Mucosa of rectum (tissue), 2 donors: ENCODE results near the gene RPL12.
A peak's percentile ranks its signal among the peaks of the same experiment; 100 is the strongest.

Experiments used
- H3K27ac ChIP-seq, 2 donors: one replicate each; pipeline ENCODE4 v1.7.0; 2013; ENCODE audit warnings: inconsistent platforms in 2 of 2, low read depth in 2 of 2, low read length in 2 of 2
- H3K27me3 ChIP-seq, 2 donors: one replicate each; pipeline ENCODE4 v1.7.0; 2013; ENCODE audit warnings: low read length in 2 of 2; ENCODE audit not compliant: control insufficient read depth in 2 of 2, insufficient read depth in 2 of 2
- H3K36me3 ChIP-seq, 2 donors: one replicate each; pipeline ENCODE4 v1.7.0; 2013; ENCODE audit warnings: low read length in 2 of 2; ENCODE audit not compliant: control insufficient read depth in 2 of 2, insufficient read depth in 2 of 2
- H3K4me1 ChIP-seq, 2 donors: one replicate each; pipeline ENCODE4 v1.7.0; 2013; ENCODE audit warnings: low read length in 2 of 2, mild to moderate bottlenecking in 1 of 2; ENCODE audit not compliant: control insufficient read depth in 2 of 2, insufficient read depth in 2 of 2
- H3K4me3 ChIP-seq, 2 donors: one replicate each; pipeline ENCODE4 v1.7.0; 2013; ENCODE audit warnings: low read length in 2 of 2
- H3K9ac ChIP-seq, 2 donors: one replicate each; pipeline ENCODE4 v1.7.0; 2013; ENCODE audit warnings: low read length in 2 of 2, low read depth in 1 of 2, mild to moderate bottlenecking in 1 of 2
- H3K9me3 ChIP-seq, 2 donors: one replicate each; pipeline ENCODE4 v1.7.0; 2013; ENCODE audit warnings: low read length in 2 of 2; ENCODE audit not compliant: control insufficient read depth in 2 of 2
- donor health status: healthy.
- donor health status: Normal muscosa, but diverticular disease.

The RPL12 gene

DNA sequence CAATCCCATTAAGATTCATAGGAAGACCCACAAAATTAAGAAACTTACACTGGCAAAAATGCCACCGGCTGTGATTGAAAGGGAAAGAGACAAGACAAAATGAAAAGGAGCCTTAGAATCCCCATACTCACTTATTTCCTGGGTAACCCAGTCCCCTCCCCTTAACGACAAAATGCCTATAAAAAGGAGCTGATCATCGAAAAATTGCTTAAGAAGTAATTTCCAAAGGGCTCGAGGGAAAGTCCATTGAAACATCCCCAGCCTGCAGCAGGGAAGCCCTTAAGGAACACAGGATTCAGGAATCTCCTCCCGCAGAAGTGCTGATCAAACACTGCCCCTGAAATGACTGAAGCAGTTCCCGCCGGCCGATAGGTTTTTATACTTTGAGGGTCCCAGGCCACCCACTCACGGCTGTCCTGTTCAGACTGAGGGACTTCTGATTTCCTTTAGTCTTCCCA, 27.7 kb downstream of the RPL12 start:
- Histone ChIP-seq H3K27ac (peak overlapping the region; percentile 83 to 87), H3K4me3 (peak overlapping the region; percentile 84), H3K27me3 (no peaks in the 10 kb centered on the region), H3K9me3 (no peaks in the 10 kb centered on the region), H3K36me3 (peaks cover 0 to 3% of the 10 kb centered on the region in 2 donors), H3K9ac (peak overlapping the region; percentile 86 to 89), H3K4me1 (peaks cover 21 to 26% of the 10 kb centered on the region in 2 donors)

DNA sequence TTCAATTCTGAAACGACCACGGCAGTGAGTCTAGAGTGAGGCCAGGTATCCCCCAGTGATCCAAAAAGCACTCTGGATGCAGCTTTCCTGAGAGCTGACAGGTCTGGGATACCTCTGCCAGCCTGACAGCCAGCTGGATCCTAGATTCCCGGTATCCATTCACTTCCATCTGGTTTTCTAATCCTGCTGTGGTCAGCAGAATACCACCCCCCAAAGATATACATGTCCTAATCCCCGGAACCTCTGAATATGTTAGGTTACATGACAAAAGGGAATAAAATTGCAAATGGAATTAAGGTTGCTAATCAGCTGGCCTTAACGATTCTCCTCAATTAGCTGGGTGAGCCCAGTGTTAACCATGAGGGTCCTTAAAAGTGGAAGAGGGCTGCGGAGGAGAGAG, 28.4 kb downstream of the RPL12 start:
- H3K27ac ChIP-seq: peak overlapping the region in 1 of 2 donors; percentile 87
- peaks cover 21 to 26% of the 10 kb centered on the region in 2 donors for H3K4me1 ChIP-seq
- peak overlapping the region; percentile 86 to 89 for H3K9ac ChIP-seq

DNA sequence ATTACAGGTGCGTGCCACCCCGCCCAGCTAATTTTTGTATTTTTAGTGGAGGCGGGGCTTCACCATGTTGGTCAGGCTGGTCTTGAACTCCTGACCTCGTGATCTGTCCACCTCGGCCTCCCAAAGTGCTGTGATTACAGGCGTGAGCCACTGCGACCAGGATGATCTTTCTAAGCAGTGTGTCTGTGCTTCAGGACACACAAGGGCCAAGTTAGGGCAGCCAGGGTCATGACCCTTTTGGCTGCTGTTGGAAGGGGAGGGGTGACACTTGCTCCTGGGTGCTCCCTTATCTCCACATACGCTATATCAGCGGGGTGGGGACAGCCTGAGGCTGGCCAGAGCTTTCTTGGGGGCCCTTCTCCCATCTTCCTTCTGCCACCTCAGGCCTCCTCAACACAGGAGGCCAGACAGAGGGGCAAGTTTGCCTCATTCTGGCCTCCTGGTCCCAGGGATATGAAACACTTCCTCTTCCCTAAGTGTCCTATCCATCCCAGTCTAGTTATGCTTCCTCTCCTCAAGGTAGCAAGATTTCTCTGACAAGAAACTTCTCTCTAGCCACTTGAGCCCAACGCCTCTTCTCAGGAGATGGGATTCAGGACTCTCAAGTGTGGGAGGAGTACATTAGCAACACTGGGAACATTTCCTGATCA, 28.9 kb downstream of the RPL12 start:
- Histone ChIP-seq H3K4me3 (peak overlapping the region; percentile 84), H3K36me3 (no peaks in the 10 kb centered on the region), H3K9ac (peak overlapping the region; percentile 24 to 34), H3K27me3 (no peaks in the 10 kb centered on the region), H3K9me3 (no peaks in the 10 kb centered on the region), H3K4me1 (peaks cover 21 to 26% of the 10 kb centered on the region in 2 donors), H3K27ac (no peak overlapping the region)

More for the DNA sequence above, 28.4 kb downstream of the RPL12 start:
- H3K36me3 ChIP-seq: no peaks in the 10 kb centered on the region
- peak overlapping the region; percentile 84 for H3K4me3 ChIP-seq
- H3K27me3 ChIP-seq: no peaks in the 10 kb centered on the region
- no peaks in the 10 kb centered on the region for H3K9me3 ChIP-seq

DNA sequence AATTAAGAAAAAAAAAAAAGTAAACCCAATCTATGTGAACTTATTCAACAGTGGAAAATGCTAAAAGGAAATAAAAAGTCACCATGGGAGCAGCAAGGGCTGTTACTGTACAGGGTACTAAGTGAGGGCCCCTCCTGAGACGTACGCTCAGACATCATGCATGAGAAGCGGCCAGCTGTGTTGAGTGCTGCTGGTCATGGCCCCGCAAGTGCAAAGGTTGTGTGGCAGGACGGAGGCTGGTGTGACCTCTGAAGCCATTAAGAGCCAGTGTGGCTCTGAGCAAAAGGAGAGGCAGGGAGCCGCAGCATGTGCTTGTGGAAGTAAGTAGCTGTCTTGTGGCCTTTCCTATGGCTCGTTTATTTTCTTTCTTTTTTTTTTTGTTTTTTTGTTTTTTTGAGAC, 30.1 kb downstream of the RPL12 start:
- no peaks in the 10 kb centered on the region for H3K9me3 ChIP-seq
- H3K9ac ChIP-seq: no peak overlapping the region
- H3K4me1 ChIP-seq: peaks cover 21 to 26% of the 10 kb centered on the region in 2 donors
- H3K4me3 ChIP-seq: no peak overlapping the region
- H3K27ac ChIP-seq: no peak overlapping the region
- no peaks in the 10 kb centered on the region for H3K27me3 ChIP-seq
- H3K36me3 ChIP-seq: no peaks in the 10 kb centered on the region

DNA sequence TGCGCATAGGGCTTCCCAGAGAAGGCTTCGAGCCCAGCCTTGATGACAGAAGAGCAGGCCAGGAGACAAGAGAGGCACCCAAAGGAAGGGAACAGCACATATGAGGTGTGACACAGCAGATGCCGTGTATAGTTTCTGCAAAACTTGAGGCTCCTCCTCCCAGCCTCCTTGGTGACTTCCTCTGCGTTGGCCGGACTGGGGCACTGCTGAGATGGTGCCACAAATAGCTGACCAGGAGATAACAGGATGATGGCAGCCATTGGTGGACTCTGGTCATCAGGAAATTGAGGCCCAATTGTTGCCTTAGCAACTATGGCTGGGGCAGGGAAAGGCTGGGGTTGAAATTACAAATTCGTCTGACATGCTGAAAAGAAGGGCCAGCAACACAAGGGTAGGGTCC, 31.9 kb downstream of the RPL12 start:
- Histone ChIP-seq H3K4me3 (no peak overlapping the region), H3K27ac (no peak overlapping the region), H3K27me3 (no peaks in the 10 kb centered on the region), H3K9ac (no peak overlapping the region), H3K9me3 (no peaks in the 10 kb centered on the region), H3K36me3 (no peaks in the 10 kb centered on the region), H3K4me1 (peaks cover 12 to 14% of the 10 kb centered on the region in 2 donors)

DNA sequence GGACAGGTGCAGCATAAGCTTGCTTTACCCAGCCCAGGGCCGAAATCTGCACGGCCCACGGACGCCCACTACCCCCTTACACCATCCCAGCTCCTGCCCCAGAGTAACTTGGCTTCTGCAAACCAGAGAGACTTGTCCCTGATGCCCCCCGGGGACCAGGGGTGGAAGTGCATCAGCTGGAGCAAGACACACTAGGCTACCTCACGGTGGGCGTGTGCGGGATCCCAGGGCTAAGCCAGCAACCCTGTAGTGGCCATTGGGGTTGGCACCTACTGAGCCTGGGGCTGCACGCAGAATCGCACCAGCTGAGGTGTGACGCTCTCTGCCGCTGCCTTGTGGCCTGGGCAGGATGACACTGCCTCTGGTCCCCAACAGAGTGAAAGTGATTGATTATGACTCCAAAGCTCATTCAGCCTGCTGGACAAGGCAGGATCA, 33.2 kb downstream of the RPL12 start:
- Histone ChIP-seq H3K9ac (no peak overlapping the region), H3K4me3 (no peak overlapping the region), H3K27me3 (no peaks in the 10 kb centered on the region), H3K9me3 (no peaks in the 10 kb centered on the region), H3K4me1 (peaks cover 10% of the 10 kb centered on the region in 2 donors), H3K36me3 (no peaks in the 10 kb centered on the region), H3K27ac (no peak overlapping the region)

DNA sequence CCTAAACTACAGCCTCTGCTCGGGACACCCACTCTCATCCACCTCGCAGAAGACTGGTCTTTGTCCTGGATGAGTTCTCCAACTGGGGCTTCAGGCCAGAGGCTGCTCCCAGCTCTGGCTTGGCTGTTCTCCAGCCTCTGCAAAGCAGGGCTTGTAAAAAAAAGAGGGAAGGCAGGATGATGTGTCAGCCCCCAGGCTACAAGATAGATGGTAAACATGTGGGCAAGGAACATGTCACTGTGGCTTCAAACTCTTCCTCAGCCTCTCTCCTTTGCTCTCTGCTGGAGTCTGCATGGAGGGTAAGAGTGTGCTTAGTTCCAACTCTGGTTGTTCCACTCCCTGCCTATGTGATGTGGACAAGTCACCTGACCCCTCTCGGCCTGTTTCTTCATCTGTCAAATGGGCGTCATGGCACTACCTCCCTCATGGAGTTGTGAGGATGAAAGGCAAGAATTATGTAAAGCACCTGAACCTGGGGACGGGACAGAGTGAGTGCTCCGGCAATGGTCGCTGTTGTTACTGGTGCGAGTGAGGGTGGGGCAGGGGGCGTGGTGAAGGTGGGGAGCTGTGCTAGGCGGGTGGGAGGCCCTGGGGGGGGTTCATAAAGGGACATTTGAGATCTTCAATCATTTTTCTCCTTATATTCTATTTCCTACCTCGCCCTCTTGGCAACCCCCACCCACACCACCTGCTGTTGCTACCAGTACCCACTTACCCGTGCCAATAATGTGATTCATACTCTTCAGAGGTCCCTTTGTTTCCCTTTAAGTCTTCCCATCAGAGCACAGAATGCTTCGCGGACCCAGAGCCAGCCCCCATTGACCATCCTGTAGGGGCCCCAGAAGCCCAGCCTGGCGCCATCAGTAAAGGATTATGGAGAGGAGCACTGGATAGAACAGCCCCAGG, 33.8 kb downstream of the RPL12 start:
- Histone ChIP-seq H3K36me3 (no peaks in the 10 kb centered on the region), H3K4me3 (no peak overlapping the region), H3K9me3 (no peaks in the 10 kb centered on the region), H3K27ac (peak overlapping the region in 1 of 2 donors; percentile 32), H3K27me3 (no peaks in the 10 kb centered on the region), H3K4me1 (peaks cover 3% of the 10 kb centered on the region in 2 donors), H3K9ac (peak overlapping the region in 1 of 2 donors; percentile 14)

DNA sequence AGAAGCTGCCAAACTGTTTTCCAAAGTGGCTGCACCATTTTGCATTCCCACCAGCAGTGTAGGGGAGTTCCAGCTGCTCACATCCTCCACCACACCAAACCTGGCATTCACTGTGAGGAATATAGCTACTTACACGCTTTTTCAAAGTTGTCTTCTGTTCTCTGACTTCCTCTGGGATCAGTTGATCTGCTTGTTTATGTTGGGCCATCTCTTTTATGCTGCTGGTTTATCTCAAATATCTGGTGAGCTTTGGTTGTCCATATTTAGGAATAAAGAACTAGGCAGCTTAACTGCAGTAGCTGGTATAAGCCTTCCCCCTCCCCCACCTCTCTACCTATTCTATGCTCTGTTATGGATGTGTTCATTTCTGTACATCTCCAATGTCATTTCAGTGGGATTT, 35.5 kb downstream of the RPL12 start:
- Histone ChIP-seq H3K9ac (no peak overlapping the region), H3K36me3 (no peaks in the 10 kb centered on the region), H3K27me3 (no peaks in the 10 kb centered on the region), H3K4me3 (no peak overlapping the region), H3K27ac (peak overlapping the region in 1 of 2 donors; percentile 1), H3K9me3 (no peaks in the 10 kb centered on the region), H3K4me1 (no peaks in the 10 kb centered on the region)

DNA sequence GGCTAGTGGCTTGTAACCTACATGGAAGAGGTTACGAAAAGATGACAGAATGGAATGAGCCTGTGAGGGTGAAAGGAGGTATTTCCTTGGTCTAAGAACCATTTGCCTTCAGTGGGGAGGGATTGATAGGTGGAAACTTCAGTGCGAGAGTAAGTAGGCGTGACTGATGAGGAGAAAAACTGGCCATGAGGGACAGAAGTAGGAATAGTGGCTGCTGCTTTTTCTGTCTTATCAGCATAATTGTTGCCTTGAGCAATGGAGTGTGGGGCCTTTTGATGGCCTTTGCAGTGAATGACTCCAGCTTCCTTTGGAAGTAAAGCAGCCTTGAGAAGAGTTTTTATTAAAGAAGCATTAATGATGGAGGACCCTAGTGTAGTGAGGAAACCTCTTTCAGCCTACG, 36.1 kb downstream of the RPL12 start:
- Histone ChIP-seq H3K9me3 (no peaks in the 10 kb centered on the region), H3K36me3 (no peaks in the 10 kb centered on the region), H3K4me1 (no peaks in the 10 kb centered on the region), H3K27ac (peak overlapping the region in 1 of 2 donors; percentile 1), H3K9ac (no peak overlapping the region), H3K27me3 (no peaks in the 10 kb centered on the region), H3K4me3 (no peak overlapping the region)

DNA sequence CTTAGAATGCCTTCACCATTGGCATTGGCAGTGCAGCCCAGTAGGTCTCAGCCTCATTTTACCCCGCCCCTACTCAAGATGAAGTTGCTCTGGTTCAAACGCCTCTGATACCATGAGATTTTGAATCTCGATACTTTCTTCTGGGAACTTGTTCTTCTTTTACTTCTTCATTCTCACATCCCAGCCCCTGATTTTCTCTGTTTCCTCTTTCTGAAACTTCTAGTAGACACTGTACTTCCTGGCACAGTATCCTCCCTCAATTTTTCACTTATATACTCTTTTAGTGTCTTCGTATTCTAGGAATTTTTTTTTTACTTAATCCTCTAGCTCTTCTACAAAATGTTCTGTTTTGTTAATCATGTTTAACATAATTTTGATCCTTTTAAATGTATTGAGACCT, 40.1 kb downstream of the RPL12 start:
- Histone ChIP-seq H3K27ac (peak overlapping the region; percentile 7 to 38), H3K4me3 (no peak overlapping the region), H3K9me3 (no peaks in the 10 kb centered on the region), H3K4me1 (no peaks in the 10 kb centered on the region), H3K27me3 (no peaks in the 10 kb centered on the region), H3K9ac (no peak overlapping the region), H3K36me3 (no peaks in the 10 kb centered on the region)
